Stimulated activated CD4-positive, alpha-beta T cell treated with anti-CD3 and anti-CD28 coated beads, Interleukin-15, amount 100 ng/mL, for 24 hours (primary cell): ENCODE measurements around the gene SLC5A12.

Source experiments
- DNase-seq: peaks from one replicate; pipeline ENCODE4 v3.0.0-alpha.2; 2020

Gene SLC5A12

DNA sequence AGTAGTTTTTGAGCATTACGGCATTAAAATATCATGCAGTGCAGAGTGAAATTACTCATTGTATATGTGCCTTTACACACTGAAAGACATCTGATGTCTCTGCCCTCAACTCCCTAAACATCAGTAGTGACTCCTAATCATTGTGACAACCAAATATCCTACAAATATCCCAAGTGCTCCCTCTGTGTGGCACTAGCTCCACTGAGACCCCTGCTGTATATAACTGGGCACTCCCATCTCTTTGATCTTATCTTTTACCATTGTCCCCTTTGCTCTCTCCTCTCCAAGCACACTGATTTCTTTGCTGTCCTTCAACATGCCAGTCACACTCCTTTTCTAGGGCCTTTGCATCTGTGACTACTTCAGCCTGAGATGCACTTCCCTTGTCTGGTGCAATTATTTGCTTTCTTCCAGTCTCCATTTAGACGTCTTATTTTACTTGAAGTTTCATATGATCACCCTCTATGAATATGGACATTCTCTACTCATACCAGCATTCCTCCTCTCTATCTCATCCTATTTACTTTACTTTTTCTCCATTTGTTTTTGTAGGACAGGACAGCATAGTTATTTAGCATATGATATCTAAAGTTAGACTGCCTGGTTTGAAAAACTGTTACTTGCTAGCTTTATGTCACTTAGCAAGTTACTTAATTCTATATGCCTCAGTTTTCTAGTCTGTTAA, 2.4 kb downstream of the SLC5A12 start:
- DNase-seq: no peak

- no peak for DNase-seq
These were observed 4.1 kb downstream of the SLC5A12 start for GRCh38 chr11:26717771-26718170.

DNA sequence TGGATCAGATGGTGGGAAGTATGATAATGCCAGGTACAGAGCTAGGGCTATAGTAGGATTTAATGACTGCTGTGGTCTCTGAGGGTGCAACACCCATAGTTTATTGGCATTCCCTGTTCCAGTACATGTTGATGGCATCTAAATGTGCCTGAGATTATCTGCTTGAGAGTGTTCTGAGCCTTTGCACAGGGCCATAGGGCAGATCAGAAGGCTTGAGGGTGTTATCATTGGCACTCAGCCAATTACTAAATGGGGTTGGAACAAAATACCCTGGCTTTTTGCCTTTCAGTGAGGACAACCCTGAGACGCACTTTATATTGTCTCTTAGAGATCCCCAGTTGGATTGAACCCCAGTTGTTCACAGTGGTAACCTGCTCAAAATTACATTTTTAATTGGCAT, 6.7 kb downstream of the SLC5A12 start:
- DNase-seq: no peak

DNA sequence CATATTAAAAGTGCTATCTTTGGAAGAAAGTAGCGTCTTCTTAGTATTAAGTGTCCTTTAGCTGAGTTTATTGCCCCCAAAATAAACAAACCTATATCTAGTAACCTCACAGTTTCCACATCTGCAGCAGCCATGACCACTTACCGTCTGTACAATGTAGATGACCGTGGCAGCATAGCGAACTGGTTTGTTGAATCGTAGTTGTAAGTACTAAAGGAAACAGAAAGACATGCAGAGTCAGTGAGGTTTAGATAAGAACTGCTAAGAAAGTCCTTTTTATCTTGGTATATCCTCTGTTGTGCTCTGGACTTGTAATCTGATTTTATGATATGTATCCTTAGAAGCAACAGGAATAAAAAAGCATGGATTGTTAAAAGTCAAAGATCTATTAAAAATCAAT, 9.4 kb downstream of the SLC5A12 start:
- no peak for DNase-seq

- DNase-seq: no peak
These were observed 11.4 kb downstream of the SLC5A12 start for GRCh38 chr11:26710489-26710888.

GRCh38 chr11:26708736-26709456, 13.0 kb downstream of the SLC5A12 start:
- no peak for DNase-seq

DNA sequence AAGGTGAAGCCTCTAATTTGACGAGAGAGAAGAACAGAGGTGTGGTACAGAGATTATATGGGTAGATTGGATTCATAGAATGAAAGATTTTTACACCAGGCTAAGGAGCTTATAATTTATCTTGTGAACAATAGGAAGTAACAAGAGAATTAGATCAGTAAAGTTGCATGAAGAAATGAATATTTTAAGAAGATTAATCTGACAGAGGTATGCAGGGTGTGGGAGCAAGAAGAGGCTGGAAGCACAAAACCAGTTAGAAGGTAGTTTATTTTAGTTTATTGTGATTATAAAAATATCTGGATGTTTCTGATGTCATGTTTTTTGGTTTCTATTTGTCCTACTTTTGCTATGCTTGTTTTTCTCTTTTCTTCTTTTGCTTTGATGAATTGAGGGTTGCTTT, 15.7 kb downstream of the SLC5A12 start:
- no peak for DNase-seq

DNA sequence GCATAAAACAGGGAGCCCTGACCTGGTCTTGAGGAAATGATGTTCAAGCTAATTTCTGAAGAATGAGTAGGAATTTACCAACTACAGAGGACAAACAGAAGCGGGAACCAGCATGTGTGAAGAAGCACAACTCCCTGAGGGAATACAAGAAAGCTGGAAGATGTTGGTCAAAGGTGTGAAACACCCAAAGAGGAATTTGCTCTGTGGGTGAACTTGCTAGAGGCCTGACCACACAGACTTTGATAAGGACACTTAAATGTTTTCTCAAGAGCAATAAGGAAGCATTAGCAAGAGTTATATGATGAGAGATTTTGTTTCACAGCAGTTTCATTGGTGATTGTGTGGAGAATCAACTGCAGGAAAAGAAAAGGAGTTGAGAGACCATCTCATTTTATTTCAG, 17.6 kb downstream of the SLC5A12 start:
- no peak for DNase-seq

DNA sequence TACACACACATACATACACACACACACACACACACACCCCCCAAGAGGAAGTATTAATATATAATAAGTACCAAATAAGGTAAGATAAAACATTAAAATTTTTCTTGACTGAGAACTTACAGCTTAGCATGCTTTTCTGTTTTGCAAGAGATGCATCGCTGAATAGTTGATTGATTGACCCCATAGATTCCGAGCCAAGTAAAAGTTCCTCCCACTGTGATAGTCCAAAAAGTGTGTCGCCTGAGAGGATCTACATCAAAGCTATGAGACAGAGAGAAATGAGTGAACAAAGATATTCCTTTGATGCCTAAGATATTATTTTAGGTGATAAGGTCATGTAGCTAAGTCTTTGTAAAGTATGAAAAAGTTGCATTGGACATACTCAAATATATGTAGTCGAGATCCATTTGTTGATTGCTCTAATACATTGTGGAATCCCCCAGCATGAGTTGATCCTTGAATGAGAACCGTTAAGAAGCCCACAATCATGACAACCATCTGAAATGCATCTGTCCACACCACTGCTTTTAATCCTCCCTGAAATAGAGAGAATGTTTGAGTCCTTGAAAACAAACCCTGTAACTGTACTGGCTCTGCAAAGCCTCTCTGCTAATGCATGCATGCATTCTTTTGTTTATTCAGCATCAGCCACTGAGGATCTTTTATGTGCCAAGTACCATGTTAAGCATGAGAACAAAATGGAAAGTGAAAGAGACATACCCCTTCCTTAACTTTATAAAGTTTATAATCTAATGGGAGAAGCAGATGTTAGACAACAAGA, 18.3 kb downstream of the SLC5A12 start:
- no peak for DNase-seq

DNA sequence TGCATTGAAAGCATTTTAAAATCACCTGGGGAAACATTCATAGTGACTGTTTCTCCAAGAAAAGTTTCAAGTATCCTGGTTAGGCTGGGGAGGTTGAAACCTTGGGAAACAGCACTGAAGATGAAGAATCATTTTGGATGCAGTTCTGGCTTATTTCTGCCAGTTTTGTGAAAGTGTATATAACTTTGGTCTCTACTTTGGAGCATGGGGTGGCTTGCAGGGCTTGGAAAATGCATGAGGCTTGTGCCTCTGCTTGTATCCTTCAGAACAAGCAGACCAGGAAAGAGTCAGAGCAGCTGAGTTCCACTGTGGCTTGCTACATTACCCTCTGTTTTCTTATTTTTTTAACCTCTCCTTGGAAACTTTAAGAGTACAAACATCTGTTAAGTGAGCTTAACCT, 19.5 kb downstream of the SLC5A12 start:
- no peak for DNase-seq

- DNase-seq: no peak
These were observed 21.2 kb downstream of the SLC5A12 start for GRCh38 chr11:26700574-26701235.

GRCh38 chr11:26698224-26698623, 23.6 kb downstream of the SLC5A12 start:
- no peak for DNase-seq

- DNase-seq: no peak
These were observed 25.5 kb downstream of the SLC5A12 start for GRCh38 chr11:26696330-26696729.

DNA sequence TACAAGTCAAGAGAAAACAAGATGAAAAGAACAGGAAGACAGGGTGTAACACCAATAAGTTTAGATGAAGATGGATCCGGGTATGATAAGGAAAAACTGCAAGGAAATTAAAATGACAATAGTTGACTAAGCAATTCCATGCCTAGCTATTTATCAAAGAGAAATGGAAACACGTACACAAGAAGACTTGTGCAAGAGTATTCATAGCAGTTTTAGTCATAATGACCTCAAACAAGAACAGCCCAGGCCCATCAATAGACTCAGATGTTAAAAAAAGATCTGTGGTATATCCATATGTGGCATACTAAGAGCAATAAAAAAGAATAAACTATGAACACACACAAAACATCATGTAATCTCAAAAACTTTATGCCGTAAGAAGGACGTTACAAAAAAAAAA, 33.2 kb downstream of the SLC5A12 start:
- no peak for DNase-seq

- no peak for DNase-seq
These were observed 34.5 kb downstream of the SLC5A12 start for GRCh38 chr11:26687351-26687750.

GRCh38 chr11:26677566-26677965, 44.3 kb downstream of the SLC5A12 start:
- DNase-seq: no peak

DNA sequence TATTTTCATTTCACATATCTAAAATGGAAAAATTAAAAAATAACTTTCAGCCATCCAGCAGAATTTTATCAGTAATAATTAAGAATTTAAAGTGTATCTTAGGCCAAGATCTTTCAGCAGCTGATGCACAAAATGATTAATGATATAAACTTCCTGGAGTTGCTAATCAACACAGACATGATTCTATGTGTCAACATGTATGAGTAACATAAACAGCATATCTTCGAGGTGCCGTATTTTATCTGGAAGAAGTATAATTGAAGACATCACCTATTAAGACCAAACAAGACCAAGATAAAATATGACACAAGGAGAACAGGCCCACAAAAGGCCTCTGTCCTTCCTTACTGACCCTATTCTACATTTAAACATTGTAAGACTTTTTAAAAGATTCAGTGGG, 45.2 kb downstream of the SLC5A12 start:
- DNase-seq: no peak

- DNase-seq: no peak
These were observed 46.5 kb downstream of the SLC5A12 start for GRCh38 chr11:26675233-26675928.

DNA sequence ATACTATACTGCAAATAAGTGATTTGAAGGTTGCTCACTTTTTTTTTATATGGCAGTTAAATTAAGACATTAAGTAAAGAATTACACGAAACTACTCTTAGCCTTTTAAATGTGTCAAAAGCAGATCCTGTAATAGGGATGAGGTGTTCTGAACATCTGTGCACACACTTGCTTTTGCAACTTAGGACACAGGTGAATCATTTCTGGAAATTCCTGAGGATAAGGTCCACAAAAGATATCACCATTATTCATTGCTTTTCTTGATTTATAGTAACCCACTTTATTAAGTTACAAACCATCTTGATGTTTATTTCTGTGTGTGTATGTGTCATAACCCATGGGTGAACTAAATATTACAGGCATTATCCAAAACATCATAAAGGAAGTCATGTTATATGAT, 55.9 kb downstream of the SLC5A12 start:
- no peak for DNase-seq

DNA sequence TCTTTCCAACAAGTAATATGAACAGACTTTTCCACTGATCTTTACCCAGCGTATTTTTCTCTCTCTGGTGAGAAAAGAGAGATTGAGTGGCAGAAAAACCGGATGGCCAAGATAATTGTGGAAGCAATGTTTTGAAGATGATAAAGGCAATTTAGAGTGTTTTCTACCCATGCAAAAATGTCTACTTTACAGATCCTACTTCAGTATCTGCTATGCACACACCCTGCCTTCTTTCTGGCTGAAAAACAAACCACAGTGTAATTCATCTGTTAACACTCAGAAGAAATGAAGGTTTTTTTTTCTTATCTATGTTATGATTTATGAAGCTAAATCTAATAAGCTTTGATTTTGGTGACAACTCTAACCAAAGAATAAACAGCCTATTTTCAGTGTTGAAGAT, 56.8 kb downstream of the SLC5A12 start:
- DNase-seq: no peak

GRCh38 chr11:26662916-26663315, 58.9 kb downstream of the SLC5A12 start:
- no peak for DNase-seq

DNA sequence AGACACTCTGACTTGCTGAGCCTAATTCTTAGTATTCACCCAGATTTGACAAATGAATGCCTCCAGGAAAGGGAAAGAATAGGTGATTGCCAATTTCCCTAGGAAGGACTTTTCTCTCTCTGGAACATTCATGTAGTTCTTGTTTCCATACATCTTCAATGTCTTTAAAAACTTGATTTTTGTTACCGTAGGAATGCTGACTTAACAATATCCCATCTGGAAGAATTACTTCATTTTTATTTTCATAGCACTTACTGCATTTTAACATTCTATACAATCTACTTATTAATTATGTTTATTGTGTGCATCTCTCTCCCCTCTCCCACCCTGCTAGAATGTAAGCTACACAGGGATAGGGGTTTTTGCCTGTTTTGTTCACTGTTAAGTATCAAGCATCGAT, 66.6 kb downstream of the SLC5A12 start:
- no peak for DNase-seq

DNA sequence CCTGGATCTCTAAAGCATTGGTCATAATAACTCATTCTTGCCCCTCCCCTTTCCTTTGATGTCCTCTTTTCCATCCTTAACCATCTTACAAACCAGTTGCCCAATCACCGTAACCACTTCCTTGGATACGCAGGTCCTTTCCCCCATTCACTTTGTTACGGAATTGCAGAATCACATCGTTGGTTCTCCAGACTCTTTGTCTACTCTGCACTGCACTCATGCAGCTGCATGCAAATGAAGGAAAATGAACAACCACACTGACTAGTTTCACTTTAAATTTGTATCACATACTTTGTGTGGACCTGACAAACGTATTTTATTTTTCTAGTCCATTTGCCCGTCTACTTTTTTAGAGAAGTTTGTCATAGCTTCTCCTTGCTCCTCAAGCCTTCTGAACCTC, 69.9 kb downstream of the SLC5A12 start:
- no peak for DNase-seq
